ENCODE measurements around the gene CD99L2. TPM values are rescaled to one million over a fixed set of nuclear protein-coding genes. Genes with fewer than 3 reads are reported as not detected.
A peak's percentile ranks its signal among the peaks of the same experiment; 100 is the strongest.

Gene CD99L2
- total RNA-seq, 4 donors from 2014 or later: 51.3 to 92.7 (median 58.7) TPM

GRCh38 chrX:150736475-150736874 is 162.0 kb downstream of the CD99L2 start:
- H3K36me3 ChIP-seq: no peaks in the 10 kb centered on the region
- H3K27me3 ChIP-seq: no peaks in the 10 kb centered on the region
- no peaks in the 10 kb centered on the region for H3K9me3 ChIP-seq
- no peak overlapping the region for H3K4me3 ChIP-seq
- H3K27ac ChIP-seq: no peak overlapping the region
- DNase-seq: no peak
- TF ChIP-seq POLR2A (IDR thresholded peaks at IDR 0.05) (no peak), CTCF (IDR thresholded peaks at IDR 0.05) (no peak)
- intact Hi-C loops (cut with DNase I; ENCODE audit: low total_unique reads): no loop called here
- H3K4me1 ChIP-seq: no peaks in the 10 kb centered on the region

DNA sequence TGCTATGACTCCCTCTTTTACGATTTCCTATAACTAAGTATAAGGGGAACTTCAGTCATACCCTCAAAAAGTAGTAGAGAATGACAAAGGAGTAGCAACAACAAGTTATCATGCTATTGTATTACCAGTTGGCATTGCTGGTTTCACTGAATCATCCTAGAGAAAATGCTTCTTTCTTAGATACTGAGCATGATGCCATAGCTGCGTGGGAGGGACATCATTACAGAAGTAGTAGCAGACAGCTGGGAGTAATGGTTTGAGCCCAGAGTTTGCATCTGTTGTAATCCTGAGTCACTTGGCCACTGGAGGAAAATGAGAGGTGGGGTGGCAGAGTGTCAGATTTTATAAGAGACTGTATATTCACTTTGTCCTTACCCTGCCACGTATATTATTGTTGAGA is 166.7 kb downstream of the CD99L2 start:
- Histone ChIP-seq H3K36me3 (no peaks in the 10 kb centered on the region), H3K4me3 (no peak overlapping the region), H3K27me3 (no peaks in the 10 kb centered on the region), H3K9me3 (no peaks in the 10 kb centered on the region), H3K27ac (no peak overlapping the region), H3K4me1 (no peaks in the 10 kb centered on the region)
- no peak for TF ChIP-seq CTCF (IDR thresholded peaks at IDR 0.05)
- TF ChIP-seq POLR2A (IDR thresholded peaks at IDR 0.05): no peak
- peak in 1 of 2 donors; percentile 20 for DNase-seq
- intact Hi-C loops (cut with DNase I; ENCODE audit: low total_unique reads): no loop called here

DNA sequence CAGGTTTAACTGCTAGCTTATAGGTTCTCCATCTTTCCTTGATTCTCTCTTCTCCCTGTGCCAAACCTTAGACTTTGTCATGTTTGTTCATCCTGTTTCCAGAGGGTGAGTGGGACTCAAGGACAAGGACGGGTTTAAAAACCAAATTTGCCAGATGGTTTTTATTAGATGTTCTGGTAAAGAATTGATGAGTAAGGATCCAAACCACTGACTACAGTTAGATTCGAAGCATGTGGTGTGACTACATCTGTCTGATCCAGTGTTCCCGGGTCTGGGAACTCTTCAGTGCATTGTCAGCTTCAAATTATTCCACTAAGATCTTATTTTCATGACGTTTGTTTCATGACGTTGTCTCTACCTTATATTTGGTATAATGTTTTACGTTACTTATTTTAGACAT is 167.7 kb downstream of the CD99L2 start:
- TF ChIP-seq POLR2A (IDR thresholded peaks at IDR 0.05) (no peak), CTCF (IDR thresholded peaks at IDR 0.05) (no peak)
- H3K4me1 ChIP-seq: no peaks in the 10 kb centered on the region
- no peak overlapping the region for H3K27ac ChIP-seq
- no peaks in the 10 kb centered on the region for H3K27me3 ChIP-seq
- intact Hi-C loops (cut with DNase I; ENCODE audit: low total_unique reads): no loop called here
- DNase-seq: no peak
- H3K36me3 ChIP-seq: no peaks in the 10 kb centered on the region
- H3K4me3 ChIP-seq: no peak overlapping the region
- H3K9me3 ChIP-seq: no peaks in the 10 kb centered on the region

DNA sequence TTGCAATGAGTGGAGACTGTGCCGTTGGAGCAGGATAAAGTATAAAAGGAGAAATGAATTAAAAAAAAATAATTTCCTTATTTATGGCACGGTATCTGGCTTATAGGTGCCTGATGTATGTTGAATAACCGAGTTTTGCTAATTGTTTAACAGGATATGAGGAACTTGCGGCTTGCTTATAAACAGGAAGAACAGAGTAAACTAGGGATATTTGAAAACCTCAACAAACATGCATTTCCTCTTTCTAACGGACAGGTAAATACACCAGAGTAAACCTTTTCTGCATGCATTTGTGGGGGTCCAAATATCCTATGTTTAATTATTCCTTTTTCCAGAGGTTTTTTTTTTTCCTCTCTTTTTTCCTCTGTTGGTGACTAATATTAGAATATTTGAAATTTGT is 168.5 kb downstream of the CD99L2 start:
- Histone ChIP-seq H3K27ac (no peak overlapping the region), H3K4me1 (no peaks in the 10 kb centered on the region), H3K27me3 (no peaks in the 10 kb centered on the region), H3K36me3 (no peaks in the 10 kb centered on the region), H3K4me3 (no peak overlapping the region), H3K9me3 (no peaks in the 10 kb centered on the region)
- intact Hi-C loops (cut with DNase I; ENCODE audit: low total_unique reads): no loop called here
- DNase-seq: no peak
- TF ChIP-seq CTCF (IDR thresholded peaks at IDR 0.05) (no peak), POLR2A (IDR thresholded peaks at IDR 0.05) (no peak)

DNA sequence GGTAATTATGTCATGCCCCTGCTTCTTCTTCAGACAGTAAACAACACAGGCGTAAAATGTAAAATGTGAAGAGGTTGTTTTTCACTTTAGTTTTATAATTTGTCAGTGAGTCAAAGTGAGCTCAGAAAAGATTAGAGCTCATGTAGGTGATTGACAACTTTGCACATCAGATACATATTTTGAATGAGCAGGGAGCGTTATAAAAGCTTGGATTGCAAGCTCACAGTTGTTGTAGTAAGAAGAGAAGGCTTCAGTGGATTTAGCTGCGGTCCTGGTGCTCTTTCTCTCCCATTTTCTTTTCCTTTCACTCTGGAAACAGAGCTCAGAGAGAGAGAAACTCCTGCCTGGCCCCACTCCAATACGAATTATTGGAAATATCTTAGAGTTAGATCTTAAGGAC is 178.8 kb downstream of the CD99L2 start:
- TF ChIP-seq CTCF (IDR thresholded peaks at IDR 0.05): no peak
- TF ChIP-seq POLR2A (IDR thresholded peaks at IDR 0.05): no peak
- Histone ChIP-seq H3K4me1 (no peaks in the 10 kb centered on the region), H3K27ac (no peak overlapping the region), H3K9me3 (no peaks in the 10 kb centered on the region), H3K4me3 (no peak overlapping the region), H3K27me3 (no peaks in the 10 kb centered on the region), H3K36me3 (no peaks in the 10 kb centered on the region)
- DNase-seq: no peak
- intact Hi-C loops (cut with DNase I; ENCODE audit: low total_unique reads): no loop called here

Other genes starting within 250 kb of the CD99L2 start
- 10 to 100 TPM in 3 of 4 donors, 1 to 10 TPM in 1; 1.2 to 32.1 (median 20.6) TPM for gene MTMR1, start 205.3 kb downstream of the CD99L2 start, total RNA-seq
- 10 to 100 TPM in 1 of 4 donors, 1 to 10 TPM in 2, not detected in 1; 2.4 to 21.8 (median 4.4) TPM for gene HMGB3, start 84.7 kb upstream of the CD99L2 start, total RNA-seq

Measured in uterus (tissue), 4 donors.